ENCODE data around the gene ERBB4.
A peak's percentile ranks its signal among the peaks of the same experiment; 100 is the strongest.
"Not testable (repeated sequence)": the region's sequence is repeated elsewhere in the genome, so short reads cannot be mapped to it uniquely, and the experiment has no call there.

ERBB4 gene

DNA sequence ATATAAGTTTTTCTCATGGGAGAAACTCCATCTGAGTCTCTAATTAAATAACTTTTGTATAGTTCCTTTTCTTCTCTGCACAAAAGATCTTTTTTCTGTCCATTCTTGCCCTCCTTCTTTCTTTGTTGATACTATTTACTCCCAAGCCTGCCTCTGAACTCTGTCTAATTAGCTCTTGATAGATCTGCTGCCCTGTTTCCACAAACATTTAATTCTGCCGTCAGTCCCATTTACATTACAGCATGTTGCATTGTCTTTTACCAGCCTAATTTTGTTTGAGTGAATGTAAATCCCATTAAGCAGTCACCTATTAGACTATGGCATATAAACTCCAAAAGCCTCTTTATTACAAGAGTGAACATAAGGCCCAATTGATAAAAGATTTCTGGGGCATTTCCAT is 254.4 kb downstream of the ERBB4 start:
- no peak for DNase-seq

DNA sequence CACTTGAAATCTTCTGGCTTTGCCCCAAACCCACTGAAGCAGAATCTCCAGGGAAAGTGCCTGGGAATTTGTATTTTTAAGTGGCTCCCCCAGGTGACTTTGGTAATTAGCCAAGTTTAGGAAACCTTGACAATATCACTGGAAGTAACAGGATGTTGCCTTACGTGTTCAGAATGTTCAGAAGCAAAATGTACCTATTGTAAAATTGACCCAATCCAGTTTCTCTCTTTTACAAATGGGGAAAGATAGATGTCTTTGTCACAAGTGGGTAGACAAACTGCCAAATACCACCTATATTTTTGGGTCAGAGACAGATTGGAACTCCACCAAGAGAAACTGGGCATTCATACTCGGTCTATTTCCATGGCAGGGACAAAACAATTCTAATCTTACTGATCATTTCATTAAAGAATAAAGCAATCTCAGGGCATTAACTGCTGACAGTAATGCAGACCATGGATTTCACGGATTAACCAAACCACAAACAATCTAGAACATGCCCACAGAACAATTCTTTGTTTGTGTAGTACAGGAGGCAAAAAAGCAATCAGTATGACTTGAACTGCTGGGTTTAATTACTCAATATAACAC is 255.8 kb downstream of the ERBB4 start:
- DNase-seq = no peak

DNA sequence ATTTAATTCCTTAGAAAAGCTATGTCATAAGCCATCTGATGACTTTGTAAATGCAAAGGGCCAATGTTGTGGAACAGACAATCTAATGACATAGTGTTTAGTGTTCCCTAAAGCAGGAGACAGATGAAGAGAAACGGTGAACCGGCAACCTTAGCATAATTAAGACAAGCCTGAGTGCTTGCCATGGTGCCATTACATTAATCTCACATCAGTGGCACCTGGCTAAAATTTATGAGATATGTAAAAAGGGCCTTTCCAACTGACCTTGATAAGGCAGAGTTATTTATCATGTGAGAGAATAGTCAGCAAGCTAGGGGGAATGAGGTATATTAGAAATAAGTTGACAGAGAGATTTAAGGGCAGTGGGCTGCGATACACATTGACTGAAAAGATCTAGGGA is 261.8 kb downstream of the ERBB4 start:
- no peak for DNase-seq

- DNase-seq = no peak
These were observed 264.4 kb downstream of the ERBB4 start for GRCh38 chr2:212274215-212274614.

GRCh38 chr2:212271583-212271982 is 267.0 kb downstream of the ERBB4 start:
- no peak for DNase-seq

DNA sequence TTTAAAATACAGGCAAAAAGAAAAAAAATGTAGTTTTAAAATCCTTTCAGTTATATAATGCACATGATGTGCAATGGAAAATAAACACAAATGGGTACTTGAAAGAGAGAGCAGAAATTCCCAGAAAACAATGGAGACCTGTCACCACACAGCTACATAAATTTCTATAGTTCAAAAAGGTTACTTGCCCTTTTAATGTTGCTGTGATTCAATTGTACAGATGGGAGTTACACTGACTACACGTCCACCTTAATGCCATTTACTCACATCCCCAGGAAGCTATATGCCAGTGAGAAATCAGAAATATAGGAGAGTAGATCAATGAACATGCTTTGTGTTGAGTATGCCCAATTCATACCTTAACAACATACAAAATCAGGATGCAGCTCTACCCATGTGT is 269.6 kb downstream of the ERBB4 start:
- DNase-seq = no peak

- DNase-seq = peak; percentile 19
These were observed 272.3 kb downstream of the ERBB4 start for GRCh38 chr2:212266297-212266696.

- DNase-seq = peak; percentile 19
These were observed 272.8 kb downstream of the ERBB4 start for GRCh38 chr2:212265777-212266176.

DNA sequence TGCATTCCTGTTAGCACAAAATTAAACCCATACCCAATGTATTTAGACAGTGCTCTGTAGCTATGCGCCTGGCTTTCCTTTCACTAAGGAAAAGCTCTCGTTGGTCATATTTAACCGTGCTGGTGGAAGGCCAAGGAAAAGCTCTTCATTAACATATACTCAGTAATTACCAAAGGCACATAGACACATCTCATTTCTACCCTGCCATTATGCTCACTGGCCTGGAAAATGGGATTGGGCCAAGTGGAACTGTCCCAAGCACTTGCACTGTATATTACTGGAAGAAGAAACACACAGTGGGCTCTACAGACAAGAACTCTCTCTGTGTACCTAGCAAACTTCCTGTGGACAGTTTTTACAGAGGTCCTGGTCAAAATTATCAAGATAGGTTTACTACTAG is 274.4 kb downstream of the ERBB4 start:
- no peak for DNase-seq

GRCh38 chr2:212259226-212259625 is 279.4 kb downstream of the ERBB4 start:
- no peak for DNase-seq

DNA sequence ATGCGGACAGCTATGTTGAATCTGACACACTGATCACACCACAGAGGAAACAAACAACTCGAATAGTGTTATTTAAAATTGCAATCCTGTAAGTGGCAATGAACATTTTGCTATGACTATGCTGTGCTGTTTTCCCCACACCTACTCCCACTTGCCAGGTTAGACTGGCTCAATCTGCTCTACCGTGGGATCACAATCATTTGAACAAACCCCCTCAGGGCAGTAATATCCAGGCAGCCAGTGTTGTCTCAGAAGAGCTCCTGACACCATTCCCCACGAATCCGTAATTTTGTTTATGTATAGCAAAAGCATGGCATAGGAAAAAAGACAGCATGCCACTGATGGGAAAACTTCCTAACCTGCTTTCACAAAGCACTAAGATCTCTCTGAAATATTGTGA is 284.3 kb downstream of the ERBB4 start:
- no peak for DNase-seq

- peak; percentile 30 for DNase-seq
These were observed 289.2 kb downstream of the ERBB4 start for GRCh38 chr2:212249451-212249850.

DNA sequence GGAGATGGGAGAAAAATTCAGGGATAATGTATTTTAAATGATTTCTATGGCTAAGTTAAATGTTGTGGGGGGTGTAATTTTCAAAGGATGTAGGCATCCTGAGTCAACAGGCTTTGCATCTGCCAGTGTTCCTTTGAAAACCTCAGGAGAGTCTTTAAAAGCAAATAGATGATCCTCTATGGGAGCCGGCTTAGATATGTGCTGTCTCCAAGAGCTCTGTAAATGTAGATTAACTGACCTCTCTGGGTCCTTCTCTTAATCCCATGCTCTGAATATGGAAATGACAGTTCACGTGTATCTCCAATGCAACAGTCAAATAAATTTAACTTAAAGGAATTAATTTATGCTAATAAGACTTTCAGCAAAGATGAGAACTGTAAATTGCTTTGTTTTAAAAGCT is 292.7 kb downstream of the ERBB4 start:
- DNase-seq = no peak

DNA sequence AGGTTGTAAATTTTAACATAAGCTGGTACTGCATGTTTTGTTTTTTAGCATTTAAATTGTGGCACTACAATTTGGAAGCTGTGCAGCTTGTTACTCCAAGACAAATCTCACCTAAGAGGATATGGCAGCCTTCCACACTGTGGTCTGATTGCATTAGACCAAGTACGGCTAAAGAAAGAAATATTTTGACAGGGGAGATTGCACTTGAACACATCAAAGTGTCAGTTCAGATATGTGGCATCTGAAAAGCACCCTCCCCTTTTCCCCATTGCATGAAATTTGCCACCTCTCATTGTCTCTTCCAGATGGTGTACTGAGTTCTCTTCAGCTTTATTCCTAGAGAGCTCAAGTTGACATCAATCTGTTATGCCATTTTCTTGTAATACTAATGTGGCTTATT is 295.9 kb downstream of the ERBB4 start:
- DNase-seq = no peak

GRCh38 chr2:212238152-212238551 is 300.4 kb downstream of the ERBB4 start:
- DNase-seq = not testable (repeated sequence)

DNA sequence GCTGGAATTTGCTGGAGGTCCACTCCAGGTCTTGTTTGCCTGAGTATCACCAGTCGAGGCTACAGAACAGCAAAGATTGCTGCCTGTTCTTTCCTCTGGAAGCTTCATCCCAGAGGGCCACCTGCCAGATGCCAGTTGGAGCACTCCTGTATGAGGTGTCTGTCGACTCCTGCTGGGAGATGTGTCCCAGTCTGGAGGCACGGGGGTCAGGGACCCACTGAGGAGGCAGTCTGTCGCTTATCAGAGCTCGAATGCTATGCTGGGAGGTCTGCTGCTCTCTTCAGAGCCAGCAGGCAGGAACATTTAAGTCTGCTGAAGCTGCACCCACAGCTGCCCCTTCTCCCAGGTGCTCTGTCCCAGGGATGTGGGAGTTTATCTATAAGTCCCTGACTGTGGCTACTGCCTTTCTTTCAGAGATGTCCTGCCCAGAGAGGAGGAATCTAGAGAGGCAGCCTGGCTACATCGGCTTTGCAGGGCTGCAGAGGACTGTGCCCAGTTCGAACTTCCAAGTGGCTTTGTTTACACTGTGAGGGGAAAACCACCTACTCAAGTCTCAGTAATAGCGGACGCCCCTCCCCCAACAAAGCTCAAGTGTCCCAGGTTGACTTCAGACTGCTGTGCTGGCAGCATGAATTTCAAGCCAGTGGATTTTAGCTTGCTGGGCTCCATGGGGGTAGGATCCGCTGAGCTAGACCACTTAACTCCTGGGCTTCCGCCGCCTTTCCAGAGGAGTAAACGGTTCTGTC is 301.1 kb downstream of the ERBB4 start:
- no peak for DNase-seq

DNA sequence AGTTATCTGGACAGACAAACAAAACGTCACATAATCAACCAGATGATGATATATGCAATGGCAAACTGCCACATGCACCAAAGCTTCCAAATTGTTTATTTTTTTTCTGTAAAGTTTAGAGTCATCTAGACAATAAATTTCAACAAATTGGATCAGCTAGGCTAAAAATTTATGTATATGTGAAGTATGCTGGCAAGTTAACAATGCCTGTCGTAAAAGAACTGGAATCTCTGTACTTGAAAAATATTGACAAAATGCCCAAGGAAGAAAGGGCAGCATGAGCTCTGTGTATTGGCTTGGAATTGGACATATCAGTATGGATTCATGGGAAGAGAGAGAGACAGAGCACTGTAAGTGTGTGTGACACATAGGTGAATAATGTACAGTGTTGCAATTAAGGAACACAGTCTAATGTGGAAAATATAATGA is 309.8 kb downstream of the ERBB4 start:
- DNase-seq = no peak

DNA sequence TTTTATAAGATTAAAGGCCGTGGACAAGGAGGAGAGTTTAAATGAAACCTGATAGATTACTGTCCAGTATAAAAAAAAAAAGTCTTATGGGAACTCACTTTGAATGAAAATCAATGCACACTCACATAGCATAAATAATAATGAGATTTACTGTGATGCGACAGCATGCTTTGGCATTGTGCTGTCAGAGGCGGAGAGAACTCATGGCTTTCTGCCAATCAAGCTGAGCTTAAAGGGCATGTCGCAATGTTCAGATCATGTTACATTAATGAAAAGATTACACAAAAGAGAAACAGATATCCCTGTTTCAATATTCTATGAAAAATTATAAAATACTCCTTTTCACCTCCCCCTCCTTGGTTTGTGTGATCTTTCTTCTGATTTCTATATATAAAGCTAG is 310.8 kb downstream of the ERBB4 start:
- peak; percentile 81 for DNase-seq

GRCh38 chr2:212226114-212226513 is 312.5 kb downstream of the ERBB4 start:
- DNase-seq = peak; percentile 20

GRCh38 chr2:212223696-212224095 is 314.9 kb downstream of the ERBB4 start:
- no peak for DNase-seq

DNA sequence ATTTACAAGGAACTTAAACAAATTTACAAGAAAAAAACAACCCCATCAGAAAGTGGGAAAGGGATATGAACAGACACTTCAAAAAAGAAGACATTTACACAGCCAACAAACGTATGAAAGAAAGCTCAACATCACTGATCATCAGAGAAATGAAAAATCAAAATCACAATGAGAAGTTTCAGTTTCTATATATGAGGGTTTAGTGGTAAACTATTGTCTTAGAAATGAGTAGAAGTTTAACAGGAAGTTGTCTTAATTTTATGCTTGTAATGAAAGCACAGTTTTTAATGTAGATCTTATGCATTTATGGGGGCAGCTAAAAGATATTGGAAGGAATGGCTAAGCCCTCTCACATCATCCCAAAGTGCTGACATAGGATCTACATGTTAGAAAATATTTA is 325.4 kb downstream of the ERBB4 start:
- no peak for DNase-seq

DNA sequence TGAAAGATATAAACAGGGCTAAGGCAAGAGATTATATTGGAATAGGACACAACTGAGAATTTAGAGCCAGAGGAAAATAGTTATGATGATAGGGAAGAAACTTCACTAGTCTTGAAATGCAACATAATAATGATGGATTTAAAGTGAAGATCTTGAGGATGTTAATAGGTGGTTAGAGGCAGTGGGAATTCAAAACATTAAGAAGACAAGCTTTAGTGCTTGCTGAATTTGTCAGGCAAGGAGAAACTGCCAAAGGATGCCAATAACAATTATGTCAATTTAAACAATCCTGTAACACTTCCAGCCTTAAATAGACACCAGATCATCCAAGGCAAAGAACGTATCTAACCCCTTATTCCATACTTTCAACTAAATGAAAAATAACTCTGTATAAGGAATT is 330.1 kb downstream of the ERBB4 start:
- no peak for DNase-seq

GRCh38 chr2:212197776-212198175 is 340.8 kb downstream of the ERBB4 start:
- DNase-seq = no peak

GRCh38 chr2:212195626-212196025 is 343.0 kb downstream of the ERBB4 start:
- DNase-seq = no peak

DNA sequence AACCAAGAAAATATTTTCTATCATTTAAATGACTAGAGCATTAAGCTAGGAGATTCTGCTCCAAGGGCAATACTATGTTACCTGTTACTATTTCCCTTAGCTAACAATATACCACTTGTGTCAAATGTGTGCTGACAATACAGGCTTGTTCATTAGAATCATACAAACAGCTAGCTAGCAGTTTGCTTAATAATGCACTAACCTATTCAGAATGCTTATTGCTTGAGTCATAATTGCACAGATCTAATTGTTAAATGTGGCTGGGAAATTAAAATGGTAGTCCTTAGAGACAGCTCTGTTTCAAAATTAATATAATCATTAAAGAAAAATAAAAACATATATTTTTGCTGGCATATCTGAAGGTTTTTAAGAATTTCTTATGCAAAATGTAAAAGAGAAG is 344.2 kb downstream of the ERBB4 start:
- no peak for DNase-seq

Measured in OCI-M1 (cell line).